Prostate gland (tissue), 2 donors: ENCODE results near the gene EHMT1.
"Not testable (repeated sequence)": the region's sequence is repeated elsewhere in the genome, so short reads cannot be mapped to it uniquely, and the experiment has no call there.

Source experiments
- CTCF ChIP-seq, 4 experiments: fragments of 200-600 bp in 2 of 4; fragments of 450-650 bp in 2 of 4; sonication (generic) in 2 of 4; IDR thresholded peaks; 1 replicate in 3 of 4; 2 replicates in 1 of 4; pipeline ENCODE4 v1.5.1; 2016 to 2019; ENCODE audit warnings: antibody characterized with exemption in 4 of 4, mild to moderate bottlenecking in 2 of 4, moderate library complexity in 2 of 4
- POLR2A ChIP-seq: fragments of 450-650 bp; IDR thresholded peaks from one replicate; pipeline ENCODE4 v1.6.1; 2016; ENCODE audit warnings: antibody characterized with exemption, mild to moderate bottlenecking
- POLR2AphosphoS5 ChIP-seq: sonication (generic); formaldehyde crosslinking; IDR thresholded peaks from one replicate; pipeline ENCODE4 v1.6.1; 2017; ENCODE audit warnings: antibody characterized with exemption

- TF ChIP-seq CTCF (IDR thresholded peaks at IDR 0.05); POLR2AphosphoS5; POLR2A: not testable (repeated sequence)
Measured at GRCh38 chr9:137627406-137627805, 8.6 kb downstream of the EHMT1 start.
